SK-N-SH treated with all-trans-retinoic acid at 6 μM for 48 hours (cell line): ENCODE data around the gene B3GNT3.

Source experiments
- ARNTL ChIP-seq: fragments of 450-650 bp; formaldehyde crosslinking; IDR thresholded peaks from 2 replicates; pipeline ENCODE4 v1.5.0; 2020; ENCODE audit warnings: low read depth, mild to moderate bottlenecking, moderate library complexity, borderline replicate concordance
- CSDC2 ChIP-seq: fragments of 250-450 bp; sonication (Bioruptor Pico); IDR thresholded peaks from 2 replicates; pipeline ENCODE4 v1.5.0; 2020; ENCODE audit warnings: mild to moderate bottlenecking, moderate library complexity
- ISL1 ChIP-seq: fragments of 250-450 bp; sonication (Bioruptor Pico); IDR thresholded peaks from 2 replicates; pipeline ENCODE4 v2.1.2; 2022; ENCODE audit warnings: mild to moderate bottlenecking, moderate library complexity
- OSR1 ChIP-seq: fragments of 250-450 bp; sonication (Bioruptor Pico); IDR thresholded peaks from 2 replicates; pipeline ENCODE4 v1.8.0; 2022; ENCODE audit warnings: moderate library complexity, mild to moderate bottlenecking, inconsistent platforms
- SNAI2 ChIP-seq: fragments of 250-450 bp; sonication (Bioruptor Pico); IDR thresholded peaks from 2 replicates; pipeline ENCODE4 v1.5.0; 2020; ENCODE audit warnings: mild to moderate bottlenecking, moderate library complexity
- TOX ChIP-seq: fragments of 250-450 bp; sonication (Bioruptor Pico); IDR thresholded peaks from 2 replicates; pipeline ENCODE4 v1.8.0; 2021; ENCODE audit warnings: mild to moderate bottlenecking, moderate library complexity, borderline replicate concordance
- TF ChIP-seq, protein P1 (sequence below): fragments of 250-450 bp; sonication (Bioruptor Pico); IDR thresholded peaks from 2 replicates; pipeline ENCODE4 v1.8.0; 2020; ENCODE audit warnings: mild to moderate bottlenecking, moderate library complexity, borderline replicate concordance

- TF ChIP-seq ISL1 (CRISPR knock-in tag) (no peak), SNAI2 (CRISPR knock-in tag) (no peak), OSR1 (CRISPR knock-in tag) (no peak), TOX (CRISPR knock-in tag) (no peak), ARNTL (CRISPR knock-in tag) (no peak), CSDC2 (no peak)
- TF ChIP-seq, protein P1, sequence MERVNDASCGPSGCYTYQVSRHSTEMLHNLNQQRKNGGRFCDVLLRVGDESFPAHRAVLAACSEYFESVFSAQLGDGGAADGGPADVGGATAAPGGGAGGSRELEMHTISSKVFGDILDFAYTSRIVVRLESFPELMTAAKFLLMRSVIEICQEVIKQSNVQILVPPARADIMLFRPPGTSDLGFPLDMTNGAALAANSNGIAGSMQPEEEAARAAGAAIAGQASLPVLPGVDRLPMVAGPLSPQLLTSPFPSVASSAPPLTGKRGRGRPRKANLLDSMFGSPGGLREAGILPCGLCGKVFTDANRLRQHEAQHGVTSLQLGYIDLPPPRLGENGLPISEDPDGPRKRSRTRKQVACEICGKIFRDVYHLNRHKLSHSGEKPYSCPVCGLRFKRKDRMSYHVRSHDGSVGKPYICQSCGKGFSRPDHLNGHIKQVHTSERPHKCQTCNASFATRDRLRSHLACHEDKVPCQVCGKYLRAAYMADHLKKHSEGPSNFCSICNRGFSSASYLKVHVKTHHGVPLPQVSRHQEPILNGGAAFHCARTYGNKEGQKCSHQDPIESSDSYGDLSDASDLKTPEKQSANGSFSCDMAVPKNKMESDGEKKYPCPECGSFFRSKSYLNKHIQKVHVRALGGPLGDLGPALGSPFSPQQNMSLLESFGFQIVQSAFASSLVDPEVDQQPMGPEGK (CRISPR knock-in tag): no peak
Measured at GRCh38 chr19:17848595-17849292, 53.8 kb downstream of the B3GNT3 start.
